ENCODE measurements around the gene ZMYM2. TPM values are rescaled to one million over a fixed set of nuclear protein-coding genes. Genes with fewer than 3 reads are reported as not detected.

ZMYM2 gene
- total RNA-seq, 4 donors from 2014 or later, result 100 to 154 (median 117) TPM

DNA sequence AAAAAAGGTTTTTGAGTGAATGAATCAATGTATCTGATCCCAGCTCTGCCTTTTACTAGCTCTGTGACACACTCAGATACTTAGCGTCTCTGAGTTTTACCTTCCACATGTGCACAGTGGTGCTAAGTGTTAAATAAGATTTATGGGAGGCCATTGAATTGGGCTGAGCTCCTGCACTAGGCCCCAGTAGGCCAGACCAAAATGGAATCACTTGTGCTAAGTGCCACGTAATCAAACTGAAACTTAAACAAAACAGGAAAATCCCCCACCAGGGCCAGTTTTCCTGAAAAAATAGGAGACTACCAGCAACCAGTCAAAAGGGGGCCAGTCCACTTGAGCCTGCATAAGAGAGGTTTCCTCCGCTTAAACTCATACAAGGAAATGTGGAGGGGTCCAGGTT, 161.4 kb downstream of the ZMYM2 start:
- peak overlapping the region in 2 of 3 donors; percentile 77 to 92 for H3K27ac ChIP-seq
- peaks cover 6 to 8% of the 10 kb centered on the region in 2 donors for H3K4me1 ChIP-seq
- intact Hi-C loops (cut with DNase I), result no loop called here
- no peaks in the 10 kb centered on the region for H3K27me3 ChIP-seq
- no peaks in the 10 kb centered on the region for H3K9me3 ChIP-seq
- 73 to 81% methylated on average over 3 of the region's 3 CpGs for WGBS, 2 donors
- no peaks in the 10 kb centered on the region for H3K36me3 ChIP-seq
- DNase-seq, result no peak
- H3K4me3 ChIP-seq (replicated peaks in 1 of 3), result peak overlapping the region in 1 of 3 donors; percentile 3
- TF ChIP-seq POLR2A (IDR thresholded peaks at IDR 0.05), result no peak
- TF ChIP-seq, protein P1, sequence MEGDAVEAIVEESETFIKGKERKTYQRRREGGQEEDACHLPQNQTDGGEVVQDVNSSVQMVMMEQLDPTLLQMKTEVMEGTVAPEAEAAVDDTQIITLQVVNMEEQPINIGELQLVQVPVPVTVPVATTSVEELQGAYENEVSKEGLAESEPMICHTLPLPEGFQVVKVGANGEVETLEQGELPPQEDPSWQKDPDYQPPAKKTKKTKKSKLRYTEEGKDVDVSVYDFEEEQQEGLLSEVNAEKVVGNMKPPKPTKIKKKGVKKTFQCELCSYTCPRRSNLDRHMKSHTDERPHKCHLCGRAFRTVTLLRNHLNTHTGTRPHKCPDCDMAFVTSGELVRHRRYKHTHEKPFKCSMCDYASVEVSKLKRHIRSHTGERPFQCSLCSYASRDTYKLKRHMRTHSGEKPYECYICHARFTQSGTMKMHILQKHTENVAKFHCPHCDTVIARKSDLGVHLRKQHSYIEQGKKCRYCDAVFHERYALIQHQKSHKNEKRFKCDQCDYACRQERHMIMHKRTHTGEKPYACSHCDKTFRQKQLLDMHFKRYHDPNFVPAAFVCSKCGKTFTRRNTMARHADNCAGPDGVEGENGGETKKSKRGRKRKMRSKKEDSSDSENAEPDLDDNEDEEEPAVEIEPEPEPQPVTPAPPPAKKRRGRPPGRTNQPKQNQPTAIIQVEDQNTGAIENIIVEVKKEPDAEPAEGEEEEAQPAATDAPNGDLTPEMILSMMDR (IDR thresholded peaks at IDR 0.05), result no peak

DNA sequence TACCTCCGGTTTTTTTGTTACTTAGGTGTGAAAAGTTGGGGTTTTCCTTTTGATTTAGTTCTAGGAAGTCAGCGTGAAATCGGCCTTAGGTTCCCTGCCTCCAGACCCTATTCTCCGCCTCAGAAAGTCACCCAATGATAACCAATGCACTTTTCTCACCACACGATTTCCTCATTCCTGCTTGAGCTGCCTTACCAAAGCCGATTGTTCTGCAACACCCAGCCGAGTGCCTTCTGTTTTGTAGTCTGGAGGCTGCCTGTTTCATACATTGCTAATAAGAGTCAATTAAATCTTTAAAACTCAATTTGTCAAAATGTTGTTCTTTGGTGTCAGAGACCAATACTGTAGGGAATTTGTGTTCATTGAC, 162.6 kb downstream of the ZMYM2 start:
- Histone ChIP-seq H3K27ac (no peak overlapping the region), H3K27me3 (no peaks in the 10 kb centered on the region), H3K9me3 (no peaks in the 10 kb centered on the region), H3K4me1 (peaks cover 6 to 8% of the 10 kb centered on the region in 2 donors), H3K36me3 (no peaks in the 10 kb centered on the region), H3K4me3 (replicated peaks in 1 of 3) (no peak overlapping the region)
- intact Hi-C loops (cut with DNase I), result no loop called here
- WGBS, 2 donors, result 36 to 37% methylated on average over 6 to 7 of the region's 7 CpGs
- TF ChIP-seq, protein P1 (IDR thresholded peaks at IDR 0.05), result no peak
- no peak for TF ChIP-seq POLR2A (IDR thresholded peaks at IDR 0.05)
- DNase-seq, result no peak

DNA sequence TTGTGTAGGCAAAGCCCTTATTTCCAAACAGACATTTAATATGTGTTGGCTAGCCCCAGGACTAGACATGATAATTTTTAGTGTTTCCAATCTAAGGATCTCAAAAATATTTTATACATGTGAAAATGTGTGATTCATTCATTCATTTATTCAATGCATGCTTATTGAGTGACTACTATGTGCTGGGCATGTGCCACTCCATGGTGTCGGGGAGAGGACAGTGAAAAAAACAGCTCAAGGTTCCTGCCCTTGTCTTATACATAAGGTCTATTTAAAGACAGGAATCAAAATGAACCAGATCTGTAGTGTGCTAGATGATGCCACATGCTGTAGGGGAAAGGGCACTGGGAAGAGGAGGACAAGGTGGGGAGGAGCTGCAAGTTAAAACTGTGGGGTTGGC, 165.8 kb downstream of the ZMYM2 start:
- no peak for DNase-seq
- Histone ChIP-seq H3K4me1 (peaks cover 0 to 10% of the 10 kb centered on the region in 2 donors), H3K9me3 (no peaks in the 10 kb centered on the region), H3K4me3 (replicated peaks in 1 of 3) (no peak overlapping the region), H3K36me3 (no peaks in the 10 kb centered on the region), H3K27ac (no peak overlapping the region), H3K27me3 (no peaks in the 10 kb centered on the region)
- intact Hi-C loops (cut with DNase I), result no loop called here
- WGBS, 2 donors, result 81 to 96% methylated on average over 1 of the region's 1 CpG
- TF ChIP-seq, protein P1 (IDR thresholded peaks at IDR 0.05), result no peak
- TF ChIP-seq POLR2A (IDR thresholded peaks at IDR 0.05), result no peak

DNA sequence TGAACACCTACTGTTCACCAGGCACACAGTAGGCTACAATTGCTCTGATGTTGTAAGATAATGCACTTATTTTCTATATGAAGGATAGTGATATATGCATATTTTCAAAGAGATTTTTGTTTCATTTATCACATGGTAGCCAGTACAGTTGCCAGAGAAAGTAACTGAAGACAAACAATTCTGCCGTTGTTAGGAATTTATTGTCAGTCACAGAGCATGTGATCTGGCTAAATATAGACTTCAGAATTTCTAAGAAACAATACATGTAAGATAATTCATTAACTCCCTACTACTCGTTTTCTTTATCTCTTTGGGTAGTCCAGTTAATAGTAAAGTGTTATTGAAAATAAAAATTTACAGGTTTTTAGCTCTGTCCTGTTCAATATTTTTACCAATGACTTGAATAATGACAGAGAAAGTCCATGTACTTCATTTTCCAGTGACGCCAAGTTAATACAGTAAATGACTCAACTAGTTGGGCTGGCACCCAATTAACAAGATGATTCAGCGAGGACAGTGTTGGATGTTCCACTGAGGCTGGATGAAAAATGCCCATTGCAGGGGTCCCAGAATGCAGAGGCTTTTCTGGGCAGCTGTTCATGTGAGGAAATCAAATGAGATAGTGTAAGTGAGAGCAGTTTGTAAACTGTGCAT, 166.7 kb downstream of the ZMYM2 start:
- TF ChIP-seq, protein P1 (IDR thresholded peaks at IDR 0.05), result no peak
- no peak for TF ChIP-seq POLR2A (IDR thresholded peaks at IDR 0.05)
- no peak overlapping the region for H3K4me3 ChIP-seq (replicated peaks in 1 of 3)
- 61 to 64% methylated on average over 4 of the region's 4 CpGs for WGBS, 2 donors
- no peak for DNase-seq
- H3K9me3 ChIP-seq, result no peaks in the 10 kb centered on the region
- H3K36me3 ChIP-seq, result no peaks in the 10 kb centered on the region
- intact Hi-C loops (cut with DNase I), result no loop called here
- H3K27ac ChIP-seq, result no peak overlapping the region
- no peaks in the 10 kb centered on the region for H3K27me3 ChIP-seq
- H3K4me1 ChIP-seq, result peaks cover 0 to 6% of the 10 kb centered on the region in 2 donors

DNA sequence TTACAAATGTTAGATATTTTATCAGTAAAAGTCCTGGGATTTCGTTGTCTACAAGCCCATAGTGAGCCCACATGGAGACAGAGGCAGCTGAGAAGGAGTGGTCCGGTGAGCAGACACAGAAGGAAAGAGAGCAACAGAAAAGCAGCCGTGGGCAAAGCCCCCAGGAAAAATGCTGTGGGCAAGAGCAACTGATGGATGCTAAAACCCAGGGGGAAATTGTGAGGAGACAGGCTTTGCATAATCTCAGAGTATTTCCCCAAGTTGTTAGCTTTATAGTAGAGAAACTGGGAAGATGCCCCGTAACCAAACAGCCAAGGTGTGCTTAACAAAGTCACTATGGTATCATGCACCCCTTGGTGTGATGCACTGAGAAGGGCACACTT, 167.2 kb downstream of the ZMYM2 start:
- H3K4me3 ChIP-seq (replicated peaks in 1 of 3), result no peak overlapping the region
- DNase-seq, result no peak
- no peaks in the 10 kb centered on the region for H3K36me3 ChIP-seq
- no peak overlapping the region for H3K27ac ChIP-seq
- peaks cover 0 to 6% of the 10 kb centered on the region in 2 donors for H3K4me1 ChIP-seq
- 69 to 81% methylated on average over 4 of the region's 4 CpGs for WGBS, 2 donors
- no peaks in the 10 kb centered on the region for H3K27me3 ChIP-seq
- H3K9me3 ChIP-seq, result no peaks in the 10 kb centered on the region
- TF ChIP-seq POLR2A (IDR thresholded peaks at IDR 0.05), result no peak
- TF ChIP-seq, protein P1 (IDR thresholded peaks at IDR 0.05), result no peak
- intact Hi-C loops (cut with DNase I), result no loop called here

Measured in thyroid gland (tissue), 4 donors.